Hepatocyte (in vitro differentiated cells): Measurements from ENCODE around the gene RIPK4. TPM values are rescaled to one million over a fixed set of nuclear protein-coding genes. Genes with fewer than 3 reads are reported as not detected.
A peak's percentile ranks its signal among the peaks of the same experiment; 100 is the strongest.

ENCODE experiments used
- DNase-seq: peaks from one replicate; pipeline ENCODE4 v3.0.0-alpha.2; 2016; ENCODE audit warnings: low spot score
- H2AFZ ChIP-seq: fragments of 200-600 bp; sonication (generic); 2 replicates; pipeline ENCODE4 v1.6.0; 2016; ENCODE audit warnings: antibody characterized with exemption, mild to moderate bottlenecking
- H3K27ac ChIP-seq: fragments of 200-600 bp; sonication (generic); 2 replicates; pipeline ENCODE4 v1.5.1; 2016; ENCODE audit warnings: mild to moderate bottlenecking
- H3K27me3 ChIP-seq: fragments of 200-600 bp; sonication (generic); 2 replicates; pipeline ENCODE4 v1.6.1; 2016
- H3K36me3 ChIP-seq: fragments of 200-600 bp; sonication (generic); replicated peaks from 2 replicates; pipeline ENCODE4 v1.5.1; 2016; ENCODE audit warnings: low read depth; ENCODE audit not compliant: insufficient read depth
- H3K4me1 ChIP-seq: fragments of 200-600 bp; sonication (generic); 2 replicates; pipeline ENCODE4 v1.5.1; 2016; ENCODE audit warnings: mild to moderate bottlenecking, moderate library complexity; ENCODE audit not compliant: insufficient read depth
- H3K4me2 ChIP-seq: fragments of 200-600 bp; sonication (generic); 2 replicates; pipeline ENCODE4 v1.6.0; 2016
- H3K4me3 ChIP-seq: fragments of 200-600 bp; sonication (generic); 2 replicates; pipeline ENCODE4 v1.5.1; 2016; ENCODE audit warnings: mild to moderate bottlenecking
- H3K79me2 ChIP-seq: fragments of 200-600 bp; sonication (generic); 2 replicates; pipeline ENCODE4 v1.6.0; 2017; ENCODE audit warnings: mild to moderate bottlenecking
- H3K9me2 ChIP-seq: fragments of 200-600 bp; sonication (generic); replicated peaks from 2 replicates; pipeline ENCODE4 v1.6.0; 2017; ENCODE audit warnings: mild to moderate bottlenecking; ENCODE audit not compliant: insufficient read depth
- H3K9me3 ChIP-seq: fragments of 200-600 bp; sonication (generic); 2 replicates; pipeline ENCODE4 v1.5.1; 2016; ENCODE audit warnings: low read depth, mild to moderate bottlenecking
- H4K20me1 ChIP-seq: fragments of 200-600 bp; sonication (generic); 2 replicates; pipeline ENCODE4 v1.6.0; 2016; ENCODE audit warnings: mild to moderate bottlenecking; ENCODE audit not compliant: insufficient read depth, poor library complexity, severe bottlenecking
- CTCF ChIP-seq: fragments of 200-600 bp; sonication (generic); IDR thresholded peaks from 2 replicates; pipeline ENCODE4 v1.5.1; 2016; ENCODE audit warnings: antibody characterized with exemption, mild to moderate bottlenecking; ENCODE audit not compliant: poor library complexity
- EZH2 ChIP-seq: fragments of 200-600 bp; sonication (generic); IDR thresholded peaks from 2 replicates; pipeline ENCODE4 v1.6.1; 2016; ENCODE audit warnings: antibody characterized with exemption, mild to moderate bottlenecking, borderline replicate concordance
- EZH2phosphoT487 ChIP-seq: fragments of 200-600 bp; sonication (generic); IDR thresholded peaks from one replicate; pipeline ENCODE4 v1.6.1; 2018; ENCODE audit warnings: antibody characterized with exemption, mild to moderate bottlenecking, low read depth, moderate library complexity; ENCODE audit not compliant: unreplicated experiment, severe bottlenecking
- WGBS: methylation state at CpG from one replicate; pipeline ENCODE4 v1.1.6; 2016; ENCODE audit warnings: low lambda C conversion rate; ENCODE audit errors: missing lambda C conversion rate; 5-methylcytosine and 5-hydroxymethylcytosine counted together
- polyA plus RNA-seq: library from polyadenylated mRNA; unstranded; fragments of >200 nt; fragmentation: Nextera tagmentation; extraction: Ambion mirVana; gene quantifications from 2 replicates; pipeline ENCODE4 v1.2.1, GENCODE V29; 2016
- total RNA-seq: library from RNA; depleted of rRNA; stranded (reverse); fragments of >200 nt; gene quantifications from 2 replicates; pipeline ENCODE4 v1.2.3, GENCODE V29; 2014

Gene RIPK4
- total and polyA plus RNA-seq, 2 experiments from 2014 or later: 28.1 to 32.8 TPM

GRCh38 chr21:41771625-41771945 is 4.7 kb upstream of the RIPK4 start:
- Histone ChIP-seq H3K9me2 (no peaks in the 10 kb centered on the region), H3K4me1 (peaks cover 13% of the 10 kb centered on the region), H2AFZ (no peak overlapping the region), H3K79me2 (peaks cover 2% of the 10 kb centered on the region), H3K4me3 (no peak overlapping the region), H4K20me1 (no peaks in the 10 kb centered on the region), H3K4me2 (no peak overlapping the region), H3K27me3 (peaks cover 5% of the 10 kb centered on the region), H3K9me3 (no peaks in the 10 kb centered on the region), H3K27ac (no peak overlapping the region), H3K36me3 (no peaks in the 10 kb centered on the region)
- 96% methylated on average over 7 of the region's 7 CpGs for WGBS
- TF ChIP-seq CTCF (no peak), EZH2phosphoT487 (no peak), EZH2 (no peak)
- no peak for DNase-seq

- peaks cover 7% of the 10 kb centered on the region for H3K79me2 ChIP-seq
- no peak for DNase-seq
- H3K27me3 ChIP-seq: peaks cover 7% of the 10 kb centered on the region
- H3K4me3 ChIP-seq: no peak overlapping the region
- peaks cover 13% of the 10 kb centered on the region for H3K4me1 ChIP-seq
- peaks cover 3% of the 10 kb centered on the region for H4K20me1 ChIP-seq
- H3K9me3 ChIP-seq: no peaks in the 10 kb centered on the region
- H3K4me2 ChIP-seq: no peak overlapping the region
- no peaks in the 10 kb centered on the region for H3K9me2 ChIP-seq
- TF ChIP-seq EZH2 (no peak), EZH2phosphoT487 (no peak), CTCF (no peak)
- no peak overlapping the region for H2AFZ ChIP-seq
- H3K36me3 ChIP-seq: no peaks in the 10 kb centered on the region
- WGBS: 80% methylated on average over 14 of the region's 14 CpGs
- H3K27ac ChIP-seq: peak overlapping the region; percentile 47
Observed at GRCh38 chr21:41770901-41771624, 4.2 kb upstream of the RIPK4 start.

- DNase-seq: peak; percentile 22
Observed at GRCh38 chr21:41769933-41770332, 3.1 kb upstream of the RIPK4 start.

More at GRCh38 chr21:41769933-41770332, 3.1 kb upstream of the RIPK4 start:
- Histone ChIP-seq H3K27ac (peak overlapping the region; percentile 47), H3K36me3 (no peaks in the 10 kb centered on the region), H2AFZ (no peak overlapping the region), H3K9me3 (no peaks in the 10 kb centered on the region), H3K4me1 (peaks cover 13% of the 10 kb centered on the region), H3K4me3 (no peak overlapping the region), H3K79me2 (peaks cover 18% of the 10 kb centered on the region), H4K20me1 (peaks cover 13% of the 10 kb centered on the region), H3K4me2 (peak overlapping the region; percentile 70), H3K27me3 (peaks cover 11% of the 10 kb centered on the region), H3K9me2 (no peaks in the 10 kb centered on the region)
- TF ChIP-seq CTCF (no peak), EZH2 (no peak), EZH2phosphoT487 (no peak)
- WGBS: 71% methylated on average over 5 of the region's 5 CpGs
